ENCODE results near the gene DDX59. TPM values are rescaled to one million over a fixed set of nuclear protein-coding genes. Genes with fewer than 3 reads are reported as not detected.
"Not testable (repeated sequence)": the region's sequence is repeated elsewhere in the genome, so short reads cannot be mapped to it uniquely, and the experiment has no call there.

DDX59 gene
- polyA plus RNA-seq, 1 experiment, result 15.0 TPM

- ChIA-PET CTCF (interaction anchor here (0.7 to 1.6 kb wide), 3 partner anchors 12 to 169 kb away, joined by 3 to 4 read pairs (median 4); no protein-coding TSS in a partner anchor), POLR2A (no interaction called here)
- no peaks in the 10 kb centered on the region for H3K27me3 ChIP-seq (ENCODE audit: control insufficient read depth, insufficient read depth, low read length)
- DNase-seq (ENCODE audit: low read depth, low spot score), result no peak
- no peak; the same call in 1 of the 2 replicates for TF ChIP-seq CTCF (IDR thresholded peaks at IDR 0.05; ENCODE audit: low read depth, low read length)
- H3K27ac ChIP-seq (ENCODE audit: low read depth, low read length), result no peak overlapping the region
- no peaks in the 10 kb centered on the region; the same call in 1 of the 2 replicates for H3K9me3 ChIP-seq (ENCODE audit: control insufficient read depth, insufficient read depth, low read length)
- no peak overlapping the region for H3K4me3 ChIP-seq (ENCODE audit: low read depth, low read length)
Observed at GRCh38 chr1:200634261-200635122, 35.2 kb downstream of the DDX59 start.

GRCh38 chr1:200631375-200631774 is 38.3 kb downstream of the DDX59 start:
- no peaks in the 10 kb centered on the region for H3K27me3 ChIP-seq (ENCODE audit: control insufficient read depth, insufficient read depth, low read length)
- H3K4me3 ChIP-seq (ENCODE audit: low read depth, low read length), result no peak overlapping the region
- POLR2A ChIA-PET, result no interaction called here
- CTCF ChIA-PET, result no interaction called here
- no peak overlapping the region for H3K27ac ChIP-seq (ENCODE audit: low read depth, low read length)
- no peak for TF ChIP-seq CTCF (IDR thresholded peaks at IDR 0.05; ENCODE audit: low read depth, low read length)
- no peaks in the 10 kb centered on the region for H3K9me3 ChIP-seq (ENCODE audit: control insufficient read depth, insufficient read depth, low read length)
- no peak for DNase-seq (ENCODE audit: low read depth, low spot score)

GRCh38 chr1:200630515-200630899 is 39.2 kb downstream of the DDX59 start:
- H3K27ac ChIP-seq (ENCODE audit: low read depth, low read length); H3K9me3 ChIP-seq (ENCODE audit: control insufficient read depth, insufficient read depth, low read length); POLR2A ChIA-PET; H3K27me3 ChIP-seq (ENCODE audit: control insufficient read depth, insufficient read depth, low read length); DNase-seq (ENCODE audit: low read depth, low spot score); H3K4me3 ChIP-seq (ENCODE audit: low read depth, low read length): not testable (repeated sequence)
- CTCF ChIA-PET, result interaction anchor here (1.4 kb wide), 2 partner anchors 9 to 173 kb away, joined by 6 to 9 read pairs; no protein-coding TSS in a partner anchor

DNA sequence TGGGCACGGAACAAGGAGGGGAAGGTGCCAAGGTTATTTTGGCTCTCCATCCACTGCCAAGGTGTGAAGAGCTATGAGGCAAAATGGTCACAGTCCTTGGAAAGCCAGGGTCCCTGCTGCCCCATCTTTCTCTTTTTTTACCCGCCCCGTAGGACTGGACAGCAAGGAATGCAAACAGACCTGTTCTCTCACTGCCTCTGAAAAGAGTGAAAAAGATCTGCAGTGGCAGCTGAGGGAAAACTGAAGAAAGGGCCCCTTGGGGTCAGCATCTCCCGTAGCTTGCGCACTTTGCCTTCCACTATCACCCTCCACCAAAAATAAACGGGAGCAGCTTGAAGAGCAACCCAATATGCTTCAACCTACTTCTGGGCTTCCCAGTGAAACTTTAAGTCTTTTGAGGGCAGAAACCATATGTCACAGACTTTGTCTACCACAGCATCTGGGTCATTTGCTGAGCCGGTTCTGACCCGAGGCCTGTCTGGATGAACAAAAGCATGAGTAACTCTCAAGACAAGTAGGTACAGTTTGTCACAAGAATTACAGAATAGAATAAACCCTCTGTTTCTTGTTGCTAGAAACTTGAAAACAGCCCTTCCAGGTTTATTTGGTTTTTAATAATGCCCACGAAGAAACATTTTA is 39.7 kb downstream of the DDX59 start:
- no peaks in the 10 kb centered on the region for H3K9me3 ChIP-seq (ENCODE audit: control insufficient read depth, insufficient read depth, low read length)
- no peaks in the 10 kb centered on the region for H3K27me3 ChIP-seq (ENCODE audit: control insufficient read depth, insufficient read depth, low read length)
- CTCF ChIA-PET, result interaction anchor here (1.4 kb wide), 2 partner anchors 8 to 173 kb away, joined by 6 to 9 read pairs; no protein-coding TSS in a partner anchor
- H3K27ac ChIP-seq (ENCODE audit: low read depth, low read length), result no peak overlapping the region
- TF ChIP-seq CTCF (IDR thresholded peaks at IDR 0.05; ENCODE audit: low read depth, low read length), result no peak
- no peak overlapping the region for H3K4me3 ChIP-seq (ENCODE audit: low read depth, low read length)
- no peak for DNase-seq (ENCODE audit: low read depth, low spot score)
- POLR2A ChIA-PET, result no interaction called here

DNA sequence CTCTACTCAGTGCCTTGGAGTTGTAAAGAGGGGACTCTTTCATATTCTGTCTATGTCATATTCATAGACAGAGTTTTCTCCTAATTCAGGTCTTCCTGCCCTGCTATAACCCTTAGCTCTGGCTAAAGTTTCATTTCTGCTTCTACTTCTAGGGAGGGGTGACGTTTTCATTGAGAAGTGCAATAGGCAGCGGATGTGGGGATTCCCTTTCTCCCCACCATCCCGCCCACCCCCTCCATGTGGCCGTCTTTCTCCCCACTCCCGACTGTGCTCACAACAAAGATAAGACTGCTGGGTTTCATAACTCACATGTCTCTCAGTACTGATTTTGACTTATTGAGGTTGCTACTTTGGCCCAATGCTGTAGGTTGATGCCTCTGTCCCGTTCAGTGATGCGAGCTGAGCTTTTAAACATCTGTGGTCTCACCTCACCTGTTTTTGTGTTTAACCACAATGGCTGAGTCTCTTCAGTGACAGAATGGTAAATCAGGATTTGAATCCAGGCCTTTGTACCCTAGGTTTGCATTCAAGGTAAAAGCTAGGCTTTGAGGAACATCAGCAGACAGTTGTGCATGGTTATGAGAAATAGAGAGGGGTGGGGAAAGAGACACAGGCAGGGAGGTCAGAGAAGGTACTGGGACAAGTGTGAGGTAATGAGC is 41.4 kb downstream of the DDX59 start:
- TF ChIP-seq CTCF (IDR thresholded peaks at IDR 0.05; ENCODE audit: low read depth, low read length), result no peak
- CTCF ChIA-PET, result no interaction called here
- POLR2A ChIA-PET, result no interaction called here

More for the DNA sequence above, 41.4 kb downstream of the DDX59 start:
- H3K9me3 ChIP-seq (ENCODE audit: control insufficient read depth, insufficient read depth, low read length), result no peaks in the 10 kb centered on the region
- H3K27ac ChIP-seq (ENCODE audit: low read depth, low read length), result no peak overlapping the region
- no peak overlapping the region for H3K4me3 ChIP-seq (ENCODE audit: low read depth, low read length)
- no peak for DNase-seq (ENCODE audit: low read depth, low spot score)
- H3K27me3 ChIP-seq (ENCODE audit: control insufficient read depth, insufficient read depth, low read length), result no peaks in the 10 kb centered on the region
